ENCODE measurements around the gene ARID3C. TPM values are rescaled to one million over a fixed set of nuclear protein-coding genes. Genes with fewer than 3 reads are reported as not detected.

The ARID3C gene
- total and polyA plus RNA-seq, 10 of the 15 experiments (the other 5 are each of a cell fraction or from before 2014, with no cell fraction given): not detected

- no peaks in the 10 kb centered on the region for H3K36me3 ChIP-seq (ENCODE audit: control insufficient read depth in 2 of 2, insufficient read depth in 2 of 2, low read length in 1 of 2)
- no peak overlapping the region for H3K4me3 ChIP-seq
- H3K9ac ChIP-seq (ENCODE audit: control insufficient read depth, insufficient read depth, low read length): no peak overlapping the region
- ChIA-PET POLR2A (interaction anchor here (1.5 kb wide), 1 partner anchor 13 kb away, joined by 3 read pairs; the partner anchor contains the start of gene SIGMAR1), RAD21 (ENCODE audit: unreplicated experiment) (interaction anchor here (1.4 kb wide), 1 partner anchor 18 kb away, joined by 3 read pairs; no protein-coding TSS in a partner anchor), SMC1A (ENCODE audit: uncharacterized antibody, unreplicated experiment) (interaction anchor here (0.8 to 1.0 kb wide), 2 partner anchors 9 to 19 kb away, joined by 3 to 4 read pairs; no protein-coding TSS in a partner anchor), CTCF (interaction anchor here (1.0 to 1.8 kb wide), 4 partner anchors 9 to 221 kb away, joined by 3 to 11 read pairs (median 3); no protein-coding TSS in a partner anchor)
- no peak for ATAC-seq
- FAIRE-seq: no peak
- no peak for DNase-seq (ENCODE audit: low read depth, low spot score)
- no peak overlapping the region for H3K4me2 ChIP-seq (ENCODE audit: control insufficient read depth, insufficient read depth)
- 40% methylated on average over 3 of the region's 3 CpGs for WGBS (ENCODE audit: insufficient coverage, insufficient replicate concordance, low lambda C conversion rate, missing lambda C conversion rate)
- peaks cover 4% of the 10 kb centered on the region; the same call in 1 of the 2 replicates for H3K4me1 ChIP-seq (ENCODE audit: control insufficient read depth, insufficient read depth, low read length)
- BruUV-seq (replicated peaks): no TSS peak
- no peak overlapping the region for H3K27ac ChIP-seq (ENCODE audit: control insufficient read depth, insufficient read depth)
- in situ Hi-C loops (cut with MboI): no loop called here
- H3K79me2 ChIP-seq (ENCODE audit: control insufficient read depth, insufficient read depth, low read length): no peaks in the 10 kb centered on the region
- no peaks in the 10 kb centered on the region; the same call in 1 of the 2 replicates for H4K20me1 ChIP-seq (ENCODE audit: control insufficient read depth, insufficient read depth)
- H3K9me3 ChIP-seq (replicated peaks; ENCODE audit: control insufficient read depth, insufficient read depth, low read length): no peaks in the 10 kb centered on the region; the same call in 2 of the 3 replicates
- H2AFZ ChIP-seq (ENCODE audit: control insufficient read depth, low read depth, low read length): no peak overlapping the region
- H3K27me3 ChIP-seq (replicated peaks in 1 of 2; ENCODE audit: control insufficient read depth in 2 of 2, insufficient read depth in 2 of 2, low read length in 1 of 2): peaks cover 12 to 26% of the 10 kb centered on the region in 2 experiments
- intact Hi-C loops (cut with micrococcal nuclease; ENCODE audit: unreplicated experiment): no loop called here
- TF ChIP-seq SIX5 (IDR thresholded peaks at IDR 0.05; ENCODE audit: low read depth, low read length, severe bottlenecking) (no peak), CTCF (IDR thresholded peaks at IDR 0.05 in 2 of 3, conservative IDR thresholded peaks at IDR 0.05 in 1 of 3; ENCODE audit: control insufficient read depth in 2 of 3, extremely low read depth in 1 of 3, insufficient read depth in 1 of 3, low read depth in 3 of 3, low read length in 3 of 3) (no peak), TBL1XR1 (IDR thresholded peaks at IDR 0.05; ENCODE audit: low read depth, low read length) (no peak), E2F8 (IDR thresholded peaks at IDR 0.05; ENCODE audit: low read depth, partially characterized antibody) (no peak), ATF7 (IDR thresholded peaks at IDR 0.05; ENCODE audit: low read depth) (no peak), POLR2AphosphoS5 (IDR thresholded peaks at IDR 0.05; ENCODE audit: low read length) (no peak), HDGF (IDR thresholded peaks at IDR 0.05) (no peak), REST (IDR thresholded peaks at IDR 0.05; ENCODE audit: low read depth, low read length) (no peak), RELA (IDR thresholded peaks at IDR 0.05; ENCODE audit: borderline replicate concordance, partially characterized antibody) (no peak), ZZZ3 (IDR thresholded peaks at IDR 0.05; ENCODE audit: control insufficient read depth, insufficient read length, low read depth) (no peak), CBFB (IDR thresholded peaks at IDR 0.05; ENCODE audit: low read depth) (no peak), BMI1 (IDR thresholded peaks at IDR 0.05; ENCODE audit: borderline replicate concordance) (no peak), PAX8 (IDR thresholded peaks at IDR 0.05) (no peak), PKNOX1 (IDR thresholded peaks at IDR 0.05) (no peak)
Observed at GRCh38 chr9:34625186-34625486, 3.7 kb downstream of the ARID3C start.
